Activated CD4-positive, alpha-beta T cell treated with anti-CD3 and anti-CD28 coated beads, Interleukin-10, Interleukin-2, amounts not matched to agents 100 ng/mL and 50 ng/mL, durations not matched to agents 16 hours and 8 hours (primary cell): Measurements from ENCODE around the gene FIS1.
A peak's percentile ranks its signal among the peaks of the same experiment; 100 is the strongest.
"Not testable (repeated sequence)": the region's sequence is repeated elsewhere in the genome, so short reads cannot be mapped to it uniquely, and the experiment has no call there.

Source experiments
- DNase-seq: peaks from one replicate; pipeline ENCODE4 v3.0.0-alpha.2; 2020

FIS1 gene

DNA sequence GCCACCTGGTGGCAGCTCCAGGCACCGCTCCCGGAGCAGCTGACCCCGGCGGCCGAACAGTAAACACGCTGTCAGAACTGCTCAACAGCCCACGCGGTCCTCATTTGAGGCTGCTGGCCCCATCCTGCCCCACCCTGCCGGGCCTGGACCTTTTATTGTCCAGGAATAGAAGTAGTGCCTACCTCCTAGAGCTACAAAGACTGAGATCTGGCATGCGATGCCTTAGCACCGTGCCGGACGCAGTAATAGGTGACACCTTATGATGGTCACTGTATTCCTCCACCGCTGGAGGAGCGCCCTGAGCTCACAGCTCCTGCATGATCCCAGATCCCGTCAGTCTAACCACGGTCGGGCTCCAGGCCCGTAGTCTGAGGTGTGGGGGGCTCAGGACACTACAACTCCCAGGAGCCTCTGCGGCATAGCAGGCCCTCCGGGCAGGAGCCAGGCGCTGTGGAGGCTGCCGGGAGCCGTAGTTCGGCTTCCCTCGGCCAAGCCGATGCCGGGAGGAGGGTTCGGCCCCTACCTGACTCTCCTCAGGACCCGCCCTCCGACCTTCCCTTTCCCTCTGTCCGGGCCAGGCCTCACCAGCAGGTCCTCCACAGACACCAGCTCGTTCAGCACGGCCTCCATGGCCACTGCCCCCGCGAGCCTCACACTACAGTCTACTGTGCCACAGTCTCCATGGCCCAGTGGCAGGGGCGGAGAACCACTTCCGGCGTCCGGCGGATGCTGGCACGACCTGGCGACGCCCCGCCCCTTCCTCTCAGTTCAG, at the start of gene FIS1:
TSS of gene FIS1 (minus strand) at position 707 of the 772 bp plus-strand sequence. CDS start at position 630, 77 bp downstream.
- DNase-seq = peak; percentile 96

DNA sequence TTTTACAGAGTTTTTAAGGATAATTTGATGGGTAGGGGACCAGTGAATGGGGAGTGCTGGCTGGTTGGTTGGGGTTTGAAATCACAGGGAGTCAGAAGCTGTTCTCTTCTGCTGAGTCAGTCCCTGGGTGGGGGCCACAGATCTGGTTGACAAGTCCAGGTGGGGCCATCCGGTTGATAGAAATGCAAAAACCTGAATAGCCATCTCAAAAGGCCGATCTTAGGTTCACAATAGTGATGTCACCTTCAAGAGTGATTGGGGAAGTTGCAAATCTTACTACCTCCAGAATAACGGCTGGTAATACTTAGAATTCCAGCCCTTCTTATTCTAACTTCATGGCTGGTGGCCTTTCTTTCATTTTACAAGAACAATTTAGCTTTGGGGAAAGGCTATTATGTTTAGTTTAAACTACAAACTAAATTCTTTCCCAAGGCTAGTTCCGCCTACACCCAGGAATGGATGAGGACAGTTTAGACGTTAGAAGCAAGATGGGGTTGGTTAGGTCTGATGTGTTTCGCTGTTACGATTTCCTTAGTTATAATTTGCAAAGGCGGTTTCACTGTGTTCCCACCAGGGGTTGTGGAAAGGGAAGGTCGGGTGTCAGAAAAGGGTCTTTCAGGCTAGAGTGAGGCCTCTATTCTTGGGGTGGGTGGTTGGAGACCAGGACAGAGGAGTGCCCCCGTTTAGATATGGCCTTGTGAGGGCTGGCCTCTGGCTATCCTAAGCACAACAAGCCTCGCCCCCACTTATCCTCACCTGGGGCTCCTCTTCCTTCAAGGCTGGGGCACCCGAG, 49.4 kb upstream of the FIS1 start:
- no peak for DNase-seq

DNA sequence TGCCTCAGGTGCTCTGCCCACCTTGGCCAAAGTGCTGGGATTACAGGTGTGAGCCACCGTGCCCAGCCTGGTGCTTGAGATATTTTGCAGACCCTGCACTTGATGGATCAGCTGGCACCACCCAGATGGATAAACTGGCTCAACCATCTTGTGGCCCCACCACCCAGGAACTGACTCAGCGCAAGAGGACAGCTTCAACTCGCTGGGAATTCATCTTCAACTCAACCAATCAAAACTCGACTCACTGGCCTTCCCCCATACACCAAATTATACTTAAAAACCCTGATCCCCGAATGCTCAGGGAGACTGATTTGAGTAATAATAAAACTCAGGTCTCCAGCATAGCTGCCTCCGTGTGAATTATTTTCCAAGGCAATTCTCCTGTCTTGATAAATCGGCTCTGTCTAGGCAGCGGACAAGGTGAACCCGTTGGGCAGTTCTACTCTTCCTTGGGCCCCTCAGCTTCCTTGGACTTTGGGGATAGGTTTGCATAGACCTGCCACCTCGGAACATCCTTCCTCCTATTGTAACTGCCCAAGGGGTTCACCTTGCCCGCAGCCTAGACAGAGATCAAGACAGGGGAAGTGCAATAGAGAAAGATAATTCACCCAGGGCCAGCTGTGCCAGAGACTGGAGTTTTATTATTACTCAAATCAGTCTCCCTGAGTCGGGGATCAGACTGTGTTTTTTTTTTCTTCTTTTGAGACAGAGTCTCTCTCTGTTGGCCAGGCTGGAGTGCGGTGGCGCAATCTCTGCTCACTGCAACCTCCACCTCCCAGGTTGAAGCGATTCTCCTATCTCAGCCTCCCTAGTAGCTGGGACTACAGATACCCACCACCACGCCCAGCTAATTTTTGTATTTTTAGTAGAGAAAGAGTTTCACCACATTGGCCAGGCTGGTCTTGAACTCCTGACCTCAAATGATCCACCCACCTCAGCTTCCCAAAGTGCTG, 48.5 kb upstream of the FIS1 start:
- DNase-seq = not testable (repeated sequence)

DNA sequence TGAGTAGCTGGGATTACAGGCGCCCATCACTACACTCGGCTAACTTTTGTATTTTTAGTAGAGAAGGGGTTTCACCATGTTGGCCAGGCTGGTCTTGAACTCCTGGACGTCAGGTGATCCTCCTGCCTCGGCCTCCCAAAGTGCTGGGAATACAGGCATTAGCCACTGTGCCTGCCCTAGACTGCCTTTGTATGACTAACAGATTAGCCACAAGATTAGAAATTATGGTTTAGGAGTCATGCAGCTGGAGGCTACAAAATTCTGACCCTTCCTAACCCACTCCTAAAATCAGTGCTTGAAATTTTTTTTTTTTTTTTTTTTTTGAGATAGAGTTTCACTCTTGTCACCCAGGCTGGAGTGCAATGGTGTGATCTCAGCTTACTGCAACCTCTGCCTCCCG, 47.7 kb upstream of the FIS1 start:
- DNase-seq = not testable (repeated sequence)

DNA sequence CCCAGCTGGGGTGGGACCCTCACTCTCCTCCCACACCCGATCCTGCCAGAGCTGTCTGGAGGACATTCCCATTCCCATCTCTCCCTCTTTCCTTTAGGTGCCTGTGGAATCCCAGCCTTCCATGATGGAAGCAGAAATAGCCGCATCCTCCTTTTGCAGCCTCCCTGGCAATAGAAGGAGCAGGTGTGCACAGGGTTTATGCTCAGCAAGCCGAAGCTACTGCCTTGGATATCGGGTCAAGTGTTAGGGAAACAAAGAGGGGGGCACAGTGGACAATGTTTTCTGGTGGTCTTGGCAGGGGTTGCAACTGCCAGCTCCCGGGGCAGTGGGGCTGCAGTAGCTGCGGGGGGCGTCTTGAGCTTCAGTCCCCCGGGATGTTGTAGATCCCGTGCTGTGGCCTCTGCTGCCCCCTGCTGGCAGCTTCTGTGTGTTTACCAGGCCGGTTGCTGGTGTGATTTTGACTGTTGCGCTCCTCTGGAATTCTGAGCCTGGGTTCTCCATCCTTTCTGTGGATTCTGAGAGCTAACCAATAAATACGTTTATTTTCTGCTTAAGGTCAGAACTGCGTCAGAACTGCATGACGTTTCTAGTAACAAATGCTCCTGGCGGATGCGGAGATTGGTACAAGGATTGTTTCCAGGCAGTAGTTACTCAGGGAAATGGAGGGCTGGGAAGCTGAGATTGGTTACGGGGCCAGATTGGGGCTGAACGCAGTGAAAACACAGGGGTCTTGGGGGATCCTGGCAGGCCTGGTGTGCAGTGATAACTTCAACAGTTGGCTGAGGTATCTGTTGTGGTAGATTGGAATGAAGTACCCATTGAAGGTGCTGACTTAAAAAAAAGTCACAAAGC, 45.5 kb upstream of the FIS1 start:
- peak; percentile 66 for DNase-seq

DNA sequence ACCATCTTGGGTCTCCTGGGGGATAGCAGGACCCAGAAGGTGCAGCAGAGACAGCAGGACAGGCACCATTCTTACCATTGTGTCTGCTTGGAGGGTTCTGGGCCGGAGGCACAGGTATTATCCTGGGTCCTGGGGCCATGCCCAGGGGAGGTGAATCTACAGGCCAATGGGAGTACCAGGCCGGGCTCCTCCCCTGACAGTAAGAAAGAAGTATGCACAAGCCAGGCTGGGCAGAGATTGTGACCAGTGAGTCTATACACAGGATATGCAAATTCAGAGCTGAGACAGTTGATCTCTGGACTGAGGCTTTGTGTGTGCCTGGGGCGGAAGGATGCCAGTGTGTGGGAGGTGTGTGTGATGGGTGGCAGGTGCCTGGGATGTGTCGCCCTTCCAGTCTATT, 44.8 kb upstream of the FIS1 start:
- DNase-seq = peak; percentile 49

DNA sequence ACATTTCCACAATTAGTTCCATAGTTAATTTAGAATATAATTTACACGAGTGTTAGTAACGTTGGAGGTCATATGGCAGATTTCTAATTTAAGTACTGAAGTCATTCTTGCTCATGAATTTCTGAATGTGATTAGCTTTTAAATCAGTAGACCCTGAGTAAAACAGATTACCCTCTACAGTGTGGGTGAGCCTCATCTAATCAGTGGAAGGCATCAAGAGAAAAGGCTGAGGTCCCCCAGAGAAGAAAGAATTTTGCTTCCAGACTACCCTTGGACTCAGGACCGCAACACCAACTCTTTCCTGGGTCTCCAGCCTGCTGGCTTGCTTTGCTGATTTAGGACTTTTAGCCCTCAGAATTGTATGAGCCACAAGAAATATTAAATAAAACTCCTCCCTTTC, 43.6 kb upstream of the FIS1 start:
- no peak for DNase-seq

DNA sequence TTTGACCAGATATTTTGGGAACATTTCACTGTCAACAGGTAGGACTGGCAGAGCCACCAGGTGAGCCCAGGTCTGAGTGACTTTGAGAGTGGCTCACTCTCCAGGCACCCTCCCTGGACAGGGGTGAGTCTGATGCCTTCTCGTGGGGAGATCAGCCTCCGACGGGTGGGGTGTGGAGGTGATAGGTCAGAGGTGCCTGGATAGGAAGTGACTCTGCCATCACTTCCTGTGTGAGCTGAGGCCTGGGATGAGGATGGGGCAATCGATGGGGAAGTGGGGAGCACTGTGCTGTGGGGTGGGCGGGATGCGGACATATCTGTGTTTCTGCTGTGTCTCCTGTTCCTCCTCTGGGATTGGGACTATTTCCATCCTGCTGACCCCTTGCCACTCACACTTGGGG, 42.2 kb upstream of the FIS1 start:
- DNase-seq = no peak

DNA sequence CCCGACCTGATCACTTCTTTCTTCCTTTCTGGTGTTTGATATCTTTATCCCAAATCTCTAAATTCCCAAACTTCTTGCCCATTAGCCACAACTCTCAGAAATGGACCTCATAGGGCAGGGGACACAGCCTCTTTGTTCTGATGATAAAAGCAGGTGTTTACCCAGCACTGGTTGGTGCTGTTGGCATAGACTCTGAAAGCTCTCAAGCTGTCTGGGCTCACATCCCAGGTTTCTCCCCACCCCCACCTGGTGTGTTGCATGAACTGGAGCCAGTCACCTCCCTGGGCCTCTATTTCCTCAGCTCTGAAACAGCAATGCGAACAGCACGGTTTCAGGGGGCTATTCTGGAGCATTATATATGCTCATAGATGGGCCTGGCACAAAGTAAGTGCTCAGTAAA, 41.0 kb upstream of the FIS1 start:
- DNase-seq = not testable (repeated sequence)

DNA sequence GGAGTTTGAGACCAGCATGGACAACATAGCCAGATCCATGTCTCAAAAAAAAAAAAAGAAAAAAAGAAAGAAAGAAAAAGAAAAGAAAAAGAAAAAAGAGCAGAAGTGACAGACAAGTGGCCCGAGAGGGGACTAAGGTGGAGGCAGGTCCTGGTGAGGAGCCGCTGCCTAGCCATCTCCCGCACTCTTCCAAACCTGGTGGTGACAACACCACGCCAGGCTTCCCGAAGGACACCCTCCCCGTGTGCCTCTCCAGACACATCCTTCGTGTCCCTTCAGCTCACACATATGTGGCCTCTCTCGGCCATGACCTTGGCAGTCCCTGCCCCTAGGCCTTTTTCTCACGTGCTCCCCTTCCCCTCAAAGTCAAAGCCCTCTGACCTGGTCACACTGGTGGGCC, 40.3 kb upstream of the FIS1 start:
- DNase-seq = no peak

DNA sequence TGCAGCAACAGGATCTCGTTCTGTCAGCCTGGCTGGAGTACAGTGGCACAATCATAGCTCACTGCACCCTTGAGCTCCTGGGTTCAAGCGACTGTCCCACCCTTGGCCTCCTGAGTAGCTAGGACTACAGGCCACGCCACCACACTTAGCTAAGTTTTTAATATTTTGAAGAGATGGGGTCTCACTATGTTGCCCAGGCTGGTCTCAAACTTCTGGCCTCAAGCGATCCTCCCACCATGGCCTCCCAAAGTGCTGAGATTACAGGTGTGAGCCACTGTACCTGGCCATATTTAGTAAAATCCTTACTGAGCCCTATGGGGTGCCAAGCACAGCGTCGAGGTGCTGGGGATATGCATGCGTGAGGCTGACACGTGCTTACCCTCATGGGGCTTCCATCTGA, 36.0 kb upstream of the FIS1 start:
- DNase-seq = not testable (repeated sequence)

DNA sequence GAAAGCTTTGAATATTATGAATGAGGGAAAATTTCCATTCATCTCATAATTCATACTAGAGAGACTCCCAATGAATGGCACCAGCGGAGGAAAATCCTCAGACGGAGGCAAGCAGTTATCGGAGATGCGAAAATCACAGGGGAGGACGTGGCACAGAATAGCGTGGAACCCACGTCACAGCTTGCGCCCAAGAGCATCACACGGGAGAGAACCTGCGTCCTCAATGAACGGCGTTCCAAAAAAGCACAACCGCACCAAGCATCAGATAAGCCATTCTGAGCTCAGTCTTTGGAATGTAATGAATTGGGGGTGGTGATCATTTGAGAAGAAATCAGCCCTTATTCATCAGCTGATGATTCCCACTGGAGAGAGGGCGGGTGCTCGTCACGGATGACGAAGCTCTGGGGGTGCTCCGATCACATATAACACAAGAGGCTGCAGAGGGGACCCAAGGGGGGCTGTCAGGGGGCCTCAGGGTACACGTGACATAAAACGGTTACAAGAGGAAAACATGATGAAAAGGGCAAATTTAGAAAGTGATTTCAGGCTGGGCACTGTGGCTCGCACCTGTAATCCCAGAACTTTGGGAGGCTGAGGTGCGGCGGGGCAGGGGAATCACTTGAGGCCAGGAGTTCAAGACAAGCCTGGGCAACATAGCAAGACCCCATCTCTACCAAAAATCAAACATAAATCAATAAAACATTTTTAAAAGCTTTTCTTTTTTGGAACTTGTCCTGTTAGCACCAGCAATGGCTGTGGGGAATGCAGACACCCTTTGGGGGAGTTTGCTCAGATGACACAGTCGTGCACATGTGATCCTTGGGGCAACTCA, 33.8 kb upstream of the FIS1 start:
- DNase-seq = no peak

DNA sequence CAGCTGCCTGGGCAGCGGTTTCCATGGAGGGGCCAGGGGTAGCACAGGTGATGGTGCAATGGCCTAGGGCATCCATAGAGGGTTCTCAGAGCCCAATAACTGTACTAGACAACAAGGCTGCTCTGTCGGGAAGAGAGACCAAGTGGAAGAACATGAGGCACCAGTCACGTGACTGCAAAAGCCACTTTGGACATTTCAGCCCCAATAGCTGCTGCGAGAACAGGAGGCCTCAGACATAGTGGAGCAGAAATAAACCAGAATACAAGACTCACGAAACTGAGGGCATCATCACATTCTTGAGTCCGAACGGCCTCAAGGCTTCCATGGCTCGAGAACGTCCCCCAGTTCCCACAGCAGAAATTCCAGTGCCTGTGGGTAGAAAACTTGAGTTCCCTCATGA, 32.3 kb upstream of the FIS1 start:
- DNase-seq = no peak

DNA sequence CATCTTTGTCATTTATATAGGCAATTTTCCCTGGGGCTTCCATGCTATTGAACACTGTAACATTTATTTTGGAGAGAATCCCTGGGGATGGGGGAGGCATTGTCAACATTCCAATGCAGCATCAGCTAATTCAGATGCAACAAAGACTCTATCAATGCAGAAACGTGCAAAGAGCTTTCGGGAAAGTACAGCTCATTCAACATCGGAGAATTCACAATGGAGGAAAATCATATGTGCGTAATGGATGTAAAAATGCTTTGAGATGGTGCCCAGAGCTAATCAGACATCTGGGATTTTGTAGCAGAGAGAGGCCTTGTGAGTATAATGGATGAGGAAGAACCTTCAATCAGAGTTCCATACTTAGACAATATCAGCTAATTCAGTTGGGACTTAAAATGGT, 28.3 kb upstream of the FIS1 start:
- no peak for DNase-seq

DNA sequence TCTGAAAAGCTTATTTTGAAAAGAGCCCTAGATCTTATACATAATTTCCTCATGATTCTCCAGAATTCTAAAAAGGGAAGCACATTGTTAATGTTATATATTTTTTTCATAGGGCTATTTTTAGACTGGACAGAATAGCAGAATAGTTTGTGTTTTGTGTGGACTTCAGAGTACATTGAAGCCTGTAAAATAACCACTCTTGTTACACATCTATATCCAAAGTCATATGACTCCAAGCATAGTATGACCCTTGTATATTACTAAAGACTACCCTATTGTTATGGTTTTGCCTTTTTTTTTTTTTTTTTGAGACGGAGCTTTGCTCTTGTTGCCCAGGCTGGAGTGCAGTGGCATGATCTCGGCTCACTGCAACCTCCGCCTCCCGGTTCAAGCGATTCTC, 26.1 kb upstream of the FIS1 start:
- no peak for DNase-seq

DNA sequence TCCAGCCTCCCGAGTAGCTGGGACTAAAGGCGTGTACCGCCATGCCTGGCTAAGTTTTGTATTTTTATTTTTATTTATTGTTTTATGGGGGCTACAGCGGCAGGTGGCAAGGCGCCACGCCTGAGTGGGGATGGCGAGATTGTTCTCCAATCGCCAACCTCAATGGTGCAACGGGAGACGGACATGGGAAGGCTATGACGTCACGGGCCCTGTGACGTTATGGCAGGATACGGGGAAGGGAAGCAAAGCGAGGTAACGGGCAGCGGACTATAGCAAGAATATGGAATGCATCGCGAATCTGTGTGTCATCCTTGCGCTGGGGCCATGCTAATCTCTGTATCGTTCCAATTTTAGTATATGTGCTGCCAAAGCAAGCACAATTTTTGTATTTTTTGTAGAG, 24.8 kb upstream of the FIS1 start:
- DNase-seq = no peak

DNA sequence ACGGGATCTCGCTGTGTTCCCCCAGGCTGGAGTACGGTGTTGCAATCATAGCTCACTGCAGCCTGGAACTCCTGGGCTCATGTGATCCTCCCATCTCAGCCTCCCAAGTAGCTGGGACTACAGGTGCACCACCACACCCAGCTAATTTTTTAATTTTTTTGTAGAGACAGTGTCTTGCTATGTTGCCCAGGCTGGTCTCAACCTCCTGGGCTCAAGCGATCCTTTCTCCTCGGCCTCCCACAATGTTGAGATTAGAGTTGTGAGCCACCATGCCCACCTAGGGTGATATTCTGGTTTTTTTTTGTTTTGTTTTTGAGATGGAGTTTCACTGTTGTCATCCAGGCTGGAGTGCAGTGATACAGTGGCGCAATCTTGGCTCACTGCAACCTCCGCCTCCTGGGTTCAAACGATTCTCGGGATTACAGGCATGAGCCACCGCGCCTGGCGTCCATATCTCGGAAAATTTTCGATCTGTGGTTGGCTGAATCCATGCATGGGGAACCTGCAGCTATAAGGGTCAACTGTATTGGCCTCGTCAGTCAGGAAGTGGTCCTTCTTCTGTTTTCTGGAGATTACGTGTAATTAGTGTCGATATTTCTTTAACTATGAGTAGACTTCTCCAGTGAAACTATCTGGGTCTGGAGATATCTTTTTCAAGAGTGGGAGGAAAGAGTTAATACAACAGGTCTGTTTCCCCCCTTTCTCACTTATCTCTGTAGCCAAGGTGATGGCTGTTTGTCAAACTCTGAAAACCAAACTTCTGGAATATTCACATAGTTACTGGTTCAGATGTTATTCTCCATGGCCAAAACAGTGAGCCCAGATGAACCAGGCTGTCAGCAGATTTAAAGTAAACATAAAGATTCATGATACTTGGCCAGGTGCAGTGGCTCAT, 21.0 kb upstream of the FIS1 start:
- no peak for DNase-seq

DNA sequence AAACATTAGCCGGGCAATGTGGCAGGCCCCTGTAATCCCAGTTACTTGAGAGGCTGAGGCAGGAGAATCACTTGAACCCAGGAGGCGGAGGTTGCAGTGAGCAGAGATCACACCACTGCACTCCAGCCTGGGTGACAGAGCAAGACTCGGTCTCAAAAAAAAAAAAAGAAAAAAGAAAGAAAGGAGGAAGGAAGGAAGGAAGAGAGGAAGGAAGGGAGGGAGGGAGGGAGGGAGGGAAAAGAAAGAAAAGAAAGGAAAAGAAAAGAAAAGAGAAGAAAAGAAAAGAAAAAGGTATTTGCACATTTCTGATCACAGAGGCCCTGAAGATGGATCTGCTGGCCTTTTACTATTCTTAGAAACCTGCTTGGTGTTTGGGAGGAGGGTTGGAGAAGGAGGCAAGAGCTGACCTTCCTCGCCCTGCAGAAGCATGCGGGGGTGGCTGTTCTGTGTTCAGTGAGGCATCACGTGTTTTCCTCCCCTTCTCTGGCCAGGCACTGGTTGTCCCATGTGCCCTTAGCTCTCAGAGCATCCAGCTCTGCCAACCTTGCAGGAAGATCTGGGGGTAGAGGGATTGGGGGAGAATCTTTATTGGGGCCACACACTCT, 19.3 kb upstream of the FIS1 start:
- DNase-seq = not testable (repeated sequence)

DNA sequence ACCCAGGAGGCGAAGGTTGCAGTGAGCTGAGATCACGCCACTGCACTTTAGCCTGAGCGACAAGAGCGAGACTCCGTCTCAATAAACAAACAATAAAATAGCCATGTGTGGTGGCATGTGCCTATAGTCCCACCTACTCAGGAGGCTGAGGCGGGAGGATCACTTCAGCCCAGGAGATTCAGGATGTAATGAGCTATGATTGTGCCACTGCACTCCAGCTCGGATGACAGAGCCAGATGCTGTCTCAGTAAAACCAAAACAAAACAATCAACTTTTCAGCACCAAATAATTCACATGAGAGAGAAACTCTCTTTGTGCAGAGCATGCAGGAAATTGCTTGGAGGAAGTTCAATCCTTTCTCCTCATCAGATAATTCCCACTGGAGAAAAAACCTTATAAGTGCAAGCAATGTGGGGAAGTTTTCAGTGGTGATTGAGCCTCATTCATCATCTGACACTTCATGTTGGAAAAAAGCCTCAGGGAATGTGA, 13.4 kb upstream of the FIS1 start:
- no peak for DNase-seq

DNA sequence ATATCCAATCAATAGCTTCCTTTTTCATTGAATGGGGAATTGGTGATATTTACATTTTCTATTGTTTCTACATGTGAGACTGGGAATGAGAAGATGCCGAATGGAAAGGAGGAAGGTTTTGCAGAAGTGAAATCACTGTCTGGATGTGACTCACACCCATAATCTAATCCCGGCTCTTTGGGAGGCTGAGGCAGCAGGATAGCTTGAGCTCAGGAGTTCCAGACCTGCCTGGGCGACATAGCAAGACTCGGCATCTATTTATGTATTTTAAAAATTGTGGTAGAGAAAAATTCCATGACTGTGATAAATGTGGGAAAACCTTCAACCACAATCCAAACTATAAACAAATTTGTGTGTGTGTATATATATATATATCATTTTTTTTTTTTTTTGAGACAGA, 10.9 kb upstream of the FIS1 start:
- no peak for DNase-seq
